Body of pancreas (tissue), 4 donors: Measurements from ENCODE around the gene CREB3L2. TPM values are rescaled to one million over a fixed set of nuclear protein-coding genes. Genes with fewer than 3 reads are reported as not detected.
"Not testable (repeated sequence)": the region's sequence is repeated elsewhere in the genome, so short reads cannot be mapped to it uniquely, and the experiment has no call there.

ENCODE experiments used
- ATAC-seq: fragments of 150-250 bp; one replicate; pipeline ENCODE4 v1.9.1; 2016
- DNase-seq, 4 donors: peaks; one replicate each; pipeline ENCODE4 v3.0.0-alpha.2; 2019
- H3K27ac ChIP-seq, 4 donors: fragments of 200-600 bp; sonication (generic); 1 replicate in 3 of 4; 2 replicates in 1 of 4; pipeline versions ENCODE4 v1.5.1 to v1.6.1; 2016 to 2019; ENCODE audit warnings: mild to moderate bottlenecking in 1 of 4, mixed read lengths in 1 of 4, moderate library complexity in 1 of 4
- H3K27me3 ChIP-seq, 2 donors: fragments of 200-600 bp; sonication (generic); one replicate each; pipeline ENCODE4 v1.6.0; 2016; ENCODE audit warnings: mild to moderate bottlenecking in 1 of 2
- H3K36me3 ChIP-seq, 2 donors: fragments of 200-600 bp; sonication (generic); replicated peaks in 1 of 2; 2 replicates each; pipeline ENCODE4 v1.5.1; 2016; ENCODE audit warnings: low read depth in 2 of 2; ENCODE audit not compliant: insufficient read depth in 1 of 2
- H3K4me1 ChIP-seq: fragments of 200-600 bp; sonication (generic); one replicate; pipeline ENCODE4 v1.6.0; 2016
- H3K4me3 ChIP-seq, 2 donors: fragments of 200-600 bp; sonication (generic); 1 replicate in 1 of 2; 2 replicates in 1 of 2; pipeline ENCODE4 v1.5.1; 2016 to 2019
- H3K9me3 ChIP-seq, 3 donors: fragments of 200-600 bp; sonication (generic); 1 replicate in 2 of 3; 2 replicates in 1 of 3; pipeline ENCODE4 v1.5.1; 2016
- CTCF ChIP-seq, 7 experiments: fragments of 450-650 bp in 4 of 7; fragments of 200-600 bp in 3 of 7; sonication (generic) in 3 of 7; IDR thresholded peaks; one replicate each; pipeline ENCODE4 v1.5.1; 2016 to 2019; ENCODE audit warnings: antibody characterized with exemption in 7 of 7
- POLR2A ChIP-seq, 3 donors: fragments of 450-650 bp; IDR thresholded peaks; one replicate each; pipeline ENCODE4 v1.6.1; 2016; ENCODE audit warnings: antibody characterized with exemption in 3 of 3, mild to moderate bottlenecking in 2 of 3
- WGBS, 2 donors: methylation state at CpG; one replicate each; pipeline ENCODE4 v1.1.5; 2017; 5-methylcytosine and 5-hydroxymethylcytosine counted together
- intact Hi-C: fragments of 100-400 bp; cut with DNase I; formaldehyde crosslinking; loops from one replicate; pipeline ENCODE4 v1.15.1; 2023
- total RNA-seq, 2 donors: library from RNA; depleted of rRNA; stranded (reverse); fragments of >200 nt; gene quantifications; one replicate each; pipeline ENCODE4 v1.1.0, GENCODE V29; 2016

CREB3L2 gene
- total RNA-seq, 2 donors from 2014 or later: 21.3 to 28.0 TPM

- intact Hi-C loops: no loop called here
- Histone ChIP-seq H3K9me3 (no peaks in the 10 kb centered on the region), H3K36me3 (no peaks in the 10 kb centered on the region), H3K27me3 (no peaks in the 10 kb centered on the region), H3K4me1 (peaks cover 63% of the 10 kb centered on the region), H3K27ac (no peak overlapping the region), H3K4me3 (no peak overlapping the region)
- WGBS, 2 donors: 90 to 91% methylated on average over 3 of the region's 3 CpGs
- DNase-seq (no peak), ATAC-seq (no peak)
- no peak for TF ChIP-seq CTCF (IDR thresholded peaks at IDR 0.05)
- no peak for TF ChIP-seq POLR2A (IDR thresholded peaks at IDR 0.05)
Observed at GRCh38 chr7:137985897-137986251, 16.0 kb downstream of the CREB3L2 start.

DNA sequence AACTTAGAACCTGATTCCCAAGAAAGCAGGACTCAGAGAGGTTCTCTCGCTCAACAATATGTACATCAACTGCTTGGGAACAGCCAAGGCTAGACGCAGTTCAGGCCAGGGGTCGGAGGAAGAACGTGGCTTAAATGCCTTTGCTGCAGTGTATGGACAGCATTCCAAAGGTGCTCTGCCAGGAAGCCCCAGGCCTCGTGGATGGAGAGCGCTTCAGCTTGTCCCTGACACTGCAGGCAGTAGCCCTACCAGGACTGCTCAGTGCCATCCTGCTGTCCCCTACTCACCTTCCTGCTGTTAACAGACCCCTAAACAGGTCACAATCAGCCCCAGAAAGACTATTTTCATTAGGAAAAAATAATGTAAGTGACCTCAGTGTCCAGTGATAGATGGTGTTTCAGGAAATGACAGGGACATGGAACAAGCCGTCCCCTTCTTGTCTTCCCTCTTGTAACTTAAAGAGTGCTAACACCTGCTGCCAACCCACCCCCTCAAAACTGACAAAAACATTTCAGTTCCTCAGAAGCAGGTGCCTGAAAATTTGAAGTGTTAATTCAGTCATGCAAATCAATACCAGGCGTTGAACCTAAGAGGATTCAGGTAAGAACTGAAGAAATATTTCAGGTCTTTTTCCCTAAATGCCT is 16.5 kb downstream of the CREB3L2 start:
- Histone ChIP-seq H3K4me3 (no peak overlapping the region), H3K4me1 (peaks cover 59% of the 10 kb centered on the region), H3K36me3 (no peaks in the 10 kb centered on the region), H3K9me3 (no peaks in the 10 kb centered on the region), H3K27me3 (no peaks in the 10 kb centered on the region), H3K27ac (no peak overlapping the region)
- no peak for TF ChIP-seq POLR2A (IDR thresholded peaks at IDR 0.05)
- no peak for TF ChIP-seq CTCF (IDR thresholded peaks at IDR 0.05)
- no peak for ATAC-seq
- WGBS, 2 donors: 68 to 72% methylated on average over 8 of the region's 8 CpGs
- no peak for DNase-seq
- intact Hi-C loops: no loop called here

- no peaks in the 10 kb centered on the region for H3K27me3 ChIP-seq
- no peak for TF ChIP-seq CTCF (IDR thresholded peaks at IDR 0.05)
- no peak for TF ChIP-seq POLR2A (IDR thresholded peaks at IDR 0.05)
- H3K4me3 ChIP-seq: no peak overlapping the region
- H3K27ac ChIP-seq: no peak overlapping the region
- H3K36me3 ChIP-seq: no peaks in the 10 kb centered on the region
- ATAC-seq (no peak), DNase-seq (no peak)
- 76 to 78% methylated on average over 11 of the region's 11 CpGs for WGBS, 2 donors
- peaks cover 53% of the 10 kb centered on the region for H3K4me1 ChIP-seq
- no peaks in the 10 kb centered on the region for H3K9me3 ChIP-seq
- intact Hi-C loops: no loop called here
Observed at GRCh38 chr7:137984181-137985041, 17.5 kb downstream of the CREB3L2 start.

- WGBS, 2 donors: 76 to 91% methylated on average over 8 to 12 of the region's 12 CpGs
- no peak overlapping the region for H3K4me3 ChIP-seq
- no peaks in the 10 kb centered on the region for H3K36me3 ChIP-seq
- DNase-seq (no peak), ATAC-seq (no peak)
- no peaks in the 10 kb centered on the region for H3K27me3 ChIP-seq
- no peak overlapping the region for H3K27ac ChIP-seq
- no peak for TF ChIP-seq CTCF (IDR thresholded peaks at IDR 0.05)
- no peak for TF ChIP-seq POLR2A (IDR thresholded peaks at IDR 0.05)
- H3K4me1 ChIP-seq: peaks cover 53% of the 10 kb centered on the region
- intact Hi-C loops: no loop called here
- no peaks in the 10 kb centered on the region for H3K9me3 ChIP-seq
Observed at GRCh38 chr7:137983323-137984008, 18.4 kb downstream of the CREB3L2 start.

DNA sequence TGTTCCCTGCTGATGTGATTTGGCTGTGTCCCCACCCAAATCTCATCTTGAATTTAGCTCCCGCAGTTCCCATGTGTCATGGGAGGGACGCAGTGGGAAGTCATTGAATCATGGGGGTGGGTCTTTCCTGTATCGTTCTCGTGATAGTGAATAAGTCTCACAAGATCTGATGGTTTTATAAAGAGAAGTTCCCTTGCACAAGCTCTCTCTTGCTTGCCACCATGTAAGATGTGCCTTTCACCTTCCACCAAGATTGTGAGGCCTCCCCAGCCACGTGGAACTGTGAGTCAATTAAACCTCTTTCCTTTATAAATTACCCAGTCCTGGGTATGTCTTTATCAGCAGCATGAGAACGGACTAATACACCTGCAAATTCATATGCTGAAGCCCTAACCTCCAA is 19.5 kb downstream of the CREB3L2 start:
- ATAC-seq, H3K27me3 ChIP-seq, H3K36me3 ChIP-seq, H3K9me3 ChIP-seq, DNase-seq, H3K4me3 ChIP-seq, H3K27ac ChIP-seq, intact Hi-C loops: not testable (repeated sequence)
- 88 to 95% methylated on average over 6 of the region's 6 CpGs for WGBS, 2 donors
- peaks cover 50% of the 10 kb centered on the region for H3K4me1 ChIP-seq
